SH-SY5Y (cell line): Measurements from ENCODE around the gene LRCH1.

Experiments
- GATA2 ChIP-seq: IDR thresholded peaks from 2 replicates; pipeline ENCODE4 v1.6.1; 2011; ENCODE audit warnings: mild to moderate bottlenecking, low read depth, low read length
- GATA3 ChIP-seq: IDR thresholded peaks from 2 replicates; pipeline ENCODE4 v1.6.1; 2011; ENCODE audit warnings: low read depth, mild to moderate bottlenecking, low read length, moderate library complexity

- TF ChIP-seq GATA3 (no peak), GATA2 (no peak)
These were observed 178.6 kb downstream of the LRCH1 start for GRCh38 chr13:46731535-46731934.
